ENCODE measurements around the gene PDILT.

DNA sequence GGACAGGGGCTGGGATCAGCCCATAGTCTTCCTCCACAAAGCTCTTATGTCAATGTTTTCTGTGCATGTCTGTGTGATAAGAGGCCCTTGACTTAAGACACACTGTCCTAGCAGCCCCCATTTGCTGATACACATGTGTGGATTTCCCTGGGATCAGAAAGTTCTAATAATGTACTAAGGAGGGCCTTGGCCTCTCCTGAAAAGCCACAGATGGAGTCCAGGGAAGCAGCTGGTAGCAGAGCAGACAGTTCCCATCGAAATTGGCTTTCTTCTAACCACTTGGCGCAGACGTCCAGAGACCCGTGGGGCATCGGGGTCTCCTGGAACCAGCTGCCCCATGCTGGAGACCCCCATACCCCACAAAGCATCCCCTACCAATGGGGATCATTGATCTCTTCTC, 72.9 kb downstream of the PDILT start:
- TF ChIP-seq POLR2AphosphoS5 (IDR thresholded peaks at IDR 0.05; ENCODE audit: low read depth, low read length) = no peak
- TF ChIP-seq, protein P1, sequence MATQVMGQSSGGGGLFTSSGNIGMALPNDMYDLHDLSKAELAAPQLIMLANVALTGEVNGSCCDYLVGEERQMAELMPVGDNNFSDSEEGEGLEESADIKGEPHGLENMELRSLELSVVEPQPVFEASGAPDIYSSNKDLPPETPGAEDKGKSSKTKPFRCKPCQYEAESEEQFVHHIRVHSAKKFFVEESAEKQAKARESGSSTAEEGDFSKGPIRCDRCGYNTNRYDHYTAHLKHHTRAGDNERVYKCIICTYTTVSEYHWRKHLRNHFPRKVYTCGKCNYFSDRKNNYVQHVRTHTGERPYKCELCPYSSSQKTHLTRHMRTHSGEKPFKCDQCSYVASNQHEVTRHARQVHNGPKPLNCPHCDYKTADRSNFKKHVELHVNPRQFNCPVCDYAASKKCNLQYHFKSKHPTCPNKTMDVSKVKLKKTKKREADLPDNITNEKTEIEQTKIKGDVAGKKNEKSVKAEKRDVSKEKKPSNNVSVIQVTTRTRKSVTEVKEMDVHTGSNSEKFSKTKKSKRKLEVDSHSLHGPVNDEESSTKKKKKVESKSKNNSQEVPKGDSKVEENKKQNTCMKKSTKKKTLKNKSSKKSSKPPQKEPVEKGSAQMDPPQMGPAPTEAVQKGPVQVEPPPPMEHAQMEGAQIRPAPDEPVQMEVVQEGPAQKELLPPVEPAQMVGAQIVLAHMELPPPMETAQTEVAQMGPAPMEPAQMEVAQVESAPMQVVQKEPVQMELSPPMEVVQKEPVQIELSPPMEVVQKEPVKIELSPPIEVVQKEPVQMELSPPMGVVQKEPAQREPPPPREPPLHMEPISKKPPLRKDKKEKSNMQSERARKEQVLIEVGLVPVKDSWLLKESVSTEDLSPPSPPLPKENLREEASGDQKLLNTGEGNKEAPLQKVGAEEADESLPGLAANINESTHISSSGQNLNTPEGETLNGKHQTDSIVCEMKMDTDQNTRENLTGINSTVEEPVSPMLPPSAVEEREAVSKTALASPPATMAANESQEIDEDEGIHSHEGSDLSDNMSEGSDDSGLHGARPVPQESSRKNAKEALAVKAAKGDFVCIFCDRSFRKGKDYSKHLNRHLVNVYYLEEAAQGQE (IDR thresholded peaks at IDR 0.05; ENCODE audit: insufficient read depth in 1 of 2, low read depth in 2 of 2, low read length in 2 of 2) = no peak
- TF ChIP-seq SIN3A (IDR thresholded peaks at IDR 0.05; ENCODE audit: borderline replicate concordance, insufficient read depth, low read length) = no peak

All from PFSK-1 (cell line).